ENCODE data around the gene TMCC1.

DNA sequence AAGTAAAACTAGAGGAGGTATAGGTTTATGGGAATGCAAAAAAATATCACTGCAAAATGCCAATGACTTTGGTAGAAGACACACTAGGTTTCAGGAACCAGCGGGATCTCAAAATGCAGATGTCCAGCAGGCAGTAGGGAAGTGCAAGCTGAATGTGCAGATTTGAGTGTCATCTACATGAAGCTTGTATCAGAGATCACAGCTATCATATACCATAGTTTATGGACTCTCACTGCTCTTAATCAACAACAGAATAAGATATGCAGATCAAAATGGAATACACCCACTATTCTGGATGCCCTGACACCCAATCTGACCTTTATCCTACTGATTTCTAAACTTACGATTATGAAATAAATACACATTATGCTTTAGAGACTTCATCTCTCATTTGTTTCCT lies 27.7 kb downstream of the TMCC1 start:
- TF ChIP-seq POLR2A (IDR thresholded peaks at IDR 0.05; ENCODE audit: low read depth, low read length) = no peak
- TF ChIP-seq ETV6 (conservative IDR thresholded peaks at IDR 0.05 in 1 of 2, IDR thresholded peaks at IDR 0.05 in 1 of 2; ENCODE audit: borderline replicate concordance in 1 of 2, low read depth in 1 of 2) = no peak
- TF ChIP-seq SREBF2 (IDR thresholded peaks at IDR 0.05; ENCODE audit: low read length) = no peak
- TF ChIP-seq, protein P1, sequence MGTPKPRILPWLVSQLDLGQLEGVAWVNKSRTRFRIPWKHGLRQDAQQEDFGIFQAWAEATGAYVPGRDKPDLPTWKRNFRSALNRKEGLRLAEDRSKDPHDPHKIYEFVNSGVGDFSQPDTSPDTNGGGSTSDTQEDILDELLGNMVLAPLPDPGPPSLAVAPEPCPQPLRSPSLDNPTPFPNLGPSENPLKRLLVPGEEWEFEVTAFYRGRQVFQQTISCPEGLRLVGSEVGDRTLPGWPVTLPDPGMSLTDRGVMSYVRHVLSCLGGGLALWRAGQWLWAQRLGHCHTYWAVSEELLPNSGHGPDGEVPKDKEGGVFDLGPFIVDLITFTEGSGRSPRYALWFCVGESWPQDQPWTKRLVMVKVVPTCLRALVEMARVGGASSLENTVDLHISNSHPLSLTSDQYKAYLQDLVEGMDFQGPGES (IDR thresholded peaks at IDR 0.05) = no peak
- TF ChIP-seq, protein P2, sequence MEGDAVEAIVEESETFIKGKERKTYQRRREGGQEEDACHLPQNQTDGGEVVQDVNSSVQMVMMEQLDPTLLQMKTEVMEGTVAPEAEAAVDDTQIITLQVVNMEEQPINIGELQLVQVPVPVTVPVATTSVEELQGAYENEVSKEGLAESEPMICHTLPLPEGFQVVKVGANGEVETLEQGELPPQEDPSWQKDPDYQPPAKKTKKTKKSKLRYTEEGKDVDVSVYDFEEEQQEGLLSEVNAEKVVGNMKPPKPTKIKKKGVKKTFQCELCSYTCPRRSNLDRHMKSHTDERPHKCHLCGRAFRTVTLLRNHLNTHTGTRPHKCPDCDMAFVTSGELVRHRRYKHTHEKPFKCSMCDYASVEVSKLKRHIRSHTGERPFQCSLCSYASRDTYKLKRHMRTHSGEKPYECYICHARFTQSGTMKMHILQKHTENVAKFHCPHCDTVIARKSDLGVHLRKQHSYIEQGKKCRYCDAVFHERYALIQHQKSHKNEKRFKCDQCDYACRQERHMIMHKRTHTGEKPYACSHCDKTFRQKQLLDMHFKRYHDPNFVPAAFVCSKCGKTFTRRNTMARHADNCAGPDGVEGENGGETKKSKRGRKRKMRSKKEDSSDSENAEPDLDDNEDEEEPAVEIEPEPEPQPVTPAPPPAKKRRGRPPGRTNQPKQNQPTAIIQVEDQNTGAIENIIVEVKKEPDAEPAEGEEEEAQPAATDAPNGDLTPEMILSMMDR (IDR thresholded peaks at IDR 0.05 in 2 of 3, conservative IDR thresholded peaks at IDR 0.05 in 1 of 3; ENCODE audit: control insufficient read depth in 2 of 3, extremely low read depth in 1 of 3, insufficient read depth in 1 of 3, low read depth in 3 of 3, low read length in 3 of 3) = no peak

All from GM12878 (cell line).